IPS-18c (cell line): Measurements from ENCODE around the gene CPPED1.

ENCODE experiments used
- H3K4me3 ChIP-seq: 2 replicates; pipeline ENCODE4 v1.7.0; 2013; ENCODE audit warnings: low read depth, mild to moderate bottlenecking, low read length, moderate library complexity; ENCODE audit not compliant: insufficient read depth
- H3K9me3 ChIP-seq: one replicate; pipeline ENCODE4 v1.6.1; 2013; ENCODE audit warnings: mild to moderate bottlenecking, low read length, moderate library complexity; ENCODE audit not compliant: control insufficient read depth, insufficient read depth

The CPPED1 gene

DNA sequence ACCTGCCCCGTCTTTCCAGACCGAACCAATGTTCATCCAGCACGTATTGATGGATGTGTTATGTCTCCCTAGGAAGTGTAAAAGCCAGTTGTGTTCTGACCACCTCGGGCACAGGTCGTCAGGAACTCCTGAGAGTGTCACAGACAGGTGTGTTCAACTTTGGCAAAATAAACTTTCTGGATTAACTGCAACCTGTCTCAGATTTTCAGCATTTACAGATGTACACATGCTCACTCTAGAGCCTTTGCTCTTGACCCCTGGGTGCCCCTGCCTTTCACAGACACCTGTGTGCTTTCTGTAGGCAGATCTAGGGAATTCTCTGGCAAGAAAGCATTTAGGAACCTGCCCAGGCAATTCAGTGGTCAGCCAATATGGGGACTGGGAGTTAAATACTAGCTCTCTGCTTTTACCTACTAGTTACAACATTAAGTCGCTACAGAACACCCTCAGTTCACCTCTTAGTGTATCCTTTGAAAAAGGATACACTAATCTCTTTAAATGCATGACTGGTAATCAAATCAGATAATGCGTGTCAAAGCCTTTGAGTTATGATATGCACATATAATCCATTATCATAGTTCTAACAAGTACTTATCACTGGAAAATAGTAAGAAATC, 188.9 kb downstream of the CPPED1 start:
- H3K4me3 ChIP-seq, result no peak overlapping the region
- no peaks in the 10 kb centered on the region for H3K9me3 ChIP-seq

DNA sequence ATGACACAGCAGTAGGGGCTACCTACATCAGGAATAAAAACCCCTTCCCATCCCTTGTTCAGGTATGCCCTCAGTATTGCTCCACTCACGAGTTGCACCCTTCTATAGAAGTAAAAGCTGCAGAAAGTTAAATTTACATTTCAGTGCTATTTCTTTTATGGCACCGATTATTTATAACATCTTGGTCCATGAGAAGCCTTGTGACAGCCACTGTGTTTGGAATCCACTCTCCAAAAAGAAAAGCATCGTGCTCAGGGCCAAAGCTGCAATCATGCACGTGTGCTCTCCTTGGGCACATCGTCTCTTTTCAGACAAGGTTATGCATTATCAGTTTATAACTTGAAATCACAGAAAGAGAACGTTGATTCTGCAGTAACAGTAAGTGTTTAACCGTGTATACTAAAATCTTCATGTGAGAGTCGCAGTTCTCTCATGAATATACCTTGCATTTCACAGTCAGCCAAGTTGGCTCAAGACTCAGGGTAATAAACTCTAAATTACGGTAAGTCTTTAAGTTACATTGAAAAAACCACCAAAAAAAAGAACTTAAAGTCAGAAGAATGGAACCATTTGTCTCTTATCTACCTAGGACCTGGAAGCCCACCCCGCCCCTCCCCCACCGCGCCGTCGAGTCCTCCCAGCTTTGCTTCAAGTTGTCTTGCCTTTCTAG, 189.6 kb downstream of the CPPED1 start:
- Histone ChIP-seq H3K9me3 (no peaks in the 10 kb centered on the region), H3K4me3 (no peak overlapping the region)

DNA sequence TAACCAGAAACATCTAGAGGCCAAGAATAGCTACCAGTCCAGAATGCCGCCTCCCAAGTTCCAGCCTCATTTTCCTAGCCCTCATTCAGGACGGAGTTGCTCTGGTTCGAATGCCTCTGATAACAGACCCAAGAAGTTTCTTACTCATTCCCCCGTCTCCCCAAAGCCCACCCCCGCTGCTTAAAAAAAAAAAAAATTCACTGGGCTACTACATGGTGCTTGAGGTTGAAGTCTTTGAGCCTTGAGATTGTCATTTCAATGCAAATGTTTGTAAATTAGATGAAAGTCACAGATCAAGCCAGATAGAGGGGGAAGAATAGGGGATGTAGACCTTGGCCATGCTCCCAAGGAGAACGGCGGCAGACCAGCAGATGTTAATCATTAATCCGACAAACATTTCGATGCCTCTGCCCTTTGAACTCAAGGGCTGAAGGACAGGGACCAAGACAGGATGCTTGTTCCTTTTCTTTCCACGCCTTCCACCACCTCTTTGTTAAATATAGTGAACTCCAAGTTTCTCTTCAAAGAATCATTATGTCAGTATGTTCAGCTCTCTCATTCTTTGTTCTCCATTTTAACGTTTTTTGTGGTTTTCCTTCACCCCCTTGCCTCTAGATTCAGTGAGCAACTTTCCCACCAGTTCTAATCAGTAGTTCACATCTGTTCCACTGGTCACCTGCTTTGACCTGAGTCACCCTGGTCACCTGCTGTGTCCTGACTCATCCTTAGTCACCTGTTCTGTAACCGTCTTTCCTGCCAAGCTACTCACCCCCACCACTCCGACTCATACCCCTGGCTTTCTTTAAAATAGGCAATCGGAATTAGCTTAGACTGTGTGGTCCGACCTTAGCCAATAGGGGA, 190.3 kb downstream of the CPPED1 start:
- Histone ChIP-seq H3K9me3 (no peaks in the 10 kb centered on the region), H3K4me3 (no peak overlapping the region)

DNA sequence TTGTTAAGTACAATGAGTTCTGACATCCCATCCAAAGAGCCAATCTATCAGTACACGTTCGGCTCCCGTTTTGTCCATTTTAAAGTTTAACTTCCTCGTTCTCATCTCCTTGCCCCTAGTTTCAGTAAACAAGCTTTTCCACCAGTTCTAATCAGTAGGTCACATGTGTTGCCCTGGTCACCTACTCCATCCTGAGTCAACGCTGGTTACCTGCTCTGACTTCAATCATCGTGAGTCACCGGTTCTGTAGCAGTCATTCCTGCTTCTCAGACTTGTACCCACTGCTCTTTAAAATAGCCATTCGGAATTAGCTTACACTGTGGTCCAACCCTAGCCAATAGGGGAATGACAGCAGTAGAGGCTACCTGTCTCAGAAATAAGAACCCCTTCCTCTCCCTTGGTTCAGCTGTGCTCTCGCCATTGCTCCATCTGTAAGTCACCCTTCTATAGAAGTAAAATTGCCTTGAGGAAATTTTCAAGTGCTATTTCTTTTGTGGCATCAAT, 191.0 kb downstream of the CPPED1 start:
- Histone ChIP-seq H3K4me3 (no peak overlapping the region), H3K9me3 (no peaks in the 10 kb centered on the region)

DNA sequence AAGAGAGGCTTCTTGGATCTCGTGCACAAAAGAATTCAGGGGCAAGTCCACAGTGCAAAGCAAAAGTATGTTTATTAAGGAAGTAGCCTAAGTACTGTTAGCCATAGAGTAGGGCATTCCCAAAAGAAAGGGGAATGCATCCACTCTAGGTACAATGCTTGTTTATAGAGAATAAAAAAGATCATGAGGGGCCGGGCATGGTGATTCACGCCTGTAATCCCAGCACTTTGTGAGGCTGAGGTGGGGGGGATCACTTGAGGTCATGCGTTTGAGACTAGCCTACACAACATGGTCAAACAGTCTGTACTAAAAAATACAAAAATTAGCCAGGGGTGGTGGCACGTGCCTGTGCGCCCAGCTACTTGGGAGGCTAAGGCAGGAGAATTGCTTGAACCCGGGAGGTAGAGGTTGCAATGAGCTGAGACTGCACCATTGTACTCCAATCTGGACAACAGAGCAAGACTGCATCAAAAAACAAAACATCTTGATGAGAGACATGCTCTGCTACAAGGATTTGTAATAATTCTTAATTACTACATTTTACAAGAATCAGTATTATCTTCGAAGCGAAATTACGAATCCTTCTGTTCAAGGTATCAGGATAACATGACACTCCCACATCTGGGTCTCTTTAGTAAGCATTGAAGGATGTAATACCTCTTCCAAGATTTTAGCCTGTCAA, 191.6 kb downstream of the CPPED1 start:
- Histone ChIP-seq H3K9me3 (no peaks in the 10 kb centered on the region), H3K4me3 (no peak overlapping the region)

DNA sequence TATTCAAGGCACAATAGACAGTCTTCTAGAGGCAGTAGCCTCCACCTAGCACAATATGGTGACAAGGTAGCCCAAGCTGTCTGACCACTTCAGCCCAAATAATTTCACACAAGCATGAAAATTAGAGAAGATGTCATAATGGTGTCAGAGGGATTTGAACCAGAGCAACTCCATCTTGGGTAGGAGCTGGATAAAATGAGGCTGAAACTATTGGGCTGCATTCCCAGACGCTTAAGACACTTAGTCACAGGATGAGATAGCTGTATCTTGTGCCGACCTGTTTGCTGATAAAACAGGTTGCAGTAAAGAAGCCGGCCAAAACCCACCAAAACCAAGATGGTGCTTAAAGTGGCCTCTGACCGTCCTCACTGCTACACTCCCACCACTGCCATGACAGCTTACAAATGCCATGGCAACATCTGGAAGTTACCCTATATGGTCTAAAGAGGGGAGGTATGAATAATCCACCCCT, 192.6 kb downstream of the CPPED1 start:
- no peak overlapping the region for H3K4me3 ChIP-seq
- no peaks in the 10 kb centered on the region for H3K9me3 ChIP-seq

DNA sequence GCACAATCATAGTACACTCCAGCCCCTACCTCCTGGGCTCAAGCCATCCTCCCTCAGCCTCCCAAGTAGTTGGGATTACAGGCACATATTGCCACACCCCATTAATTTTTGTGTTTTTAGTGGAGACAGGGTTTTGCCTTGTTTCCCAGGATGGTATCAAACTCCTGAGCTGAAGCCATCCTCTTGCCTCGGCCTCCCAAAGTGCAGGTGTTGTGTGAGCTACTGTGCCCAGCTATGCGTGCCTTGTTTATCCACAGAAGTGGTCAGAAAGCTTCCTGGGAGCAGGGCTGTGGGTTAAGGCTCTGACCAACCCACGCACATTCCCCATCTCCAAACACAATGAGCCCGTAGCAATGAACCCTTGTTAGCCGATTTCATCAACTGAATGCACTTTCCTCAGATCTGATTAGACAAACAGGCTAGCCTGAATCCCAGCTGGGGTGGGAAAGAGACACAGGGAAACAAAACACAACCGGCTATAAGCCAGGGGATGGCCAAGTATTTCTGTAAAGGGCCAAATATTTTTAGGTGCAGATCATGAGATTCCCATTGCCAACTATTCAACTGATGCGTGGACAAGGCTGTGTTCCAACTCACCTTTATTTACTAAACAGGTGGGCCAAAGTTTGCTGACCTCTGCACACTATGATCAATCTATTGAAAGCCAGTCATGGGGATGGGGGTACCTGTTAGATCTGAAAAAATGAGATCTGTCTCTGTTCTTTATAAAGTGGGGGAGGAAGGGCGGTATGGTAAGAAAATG, 193.6 kb downstream of the CPPED1 start:
- no peaks in the 10 kb centered on the region for H3K9me3 ChIP-seq
- H3K4me3 ChIP-seq, result no peak overlapping the region
